Keratinocyte (primary cell): Measurements from ENCODE around the gene PPP2R1A.

ENCODE experiments used
- CTCF ChIP-seq, 3 experiments: IDR thresholded peaks in 1 of 3; conservative IDR thresholded peaks in 1 of 3; optimal IDR thresholded peaks in 1 of 3; 2 replicates in 2 of 3; 3 replicates in 1 of 3; pipeline versions ENCODE3 to v1.5.1; 2011; ENCODE audit warnings: low read length in 3 of 3, mild to moderate bottlenecking in 3 of 3, moderate library complexity in 2 of 3, control low read depth in 1 of 3, inconsistent platforms in 1 of 3; ENCODE audit not compliant: insufficient read depth in 2 of 3; ENCODE audit errors: extremely low read depth in 1 of 3
- EZH2 ChIP-seq: IDR thresholded peaks from one replicate; pipeline ENCODE4 v1.6.1; 2012; ENCODE audit warnings: inconsistent platforms, mild to moderate bottlenecking, low read length, moderate library complexity

DNA sequence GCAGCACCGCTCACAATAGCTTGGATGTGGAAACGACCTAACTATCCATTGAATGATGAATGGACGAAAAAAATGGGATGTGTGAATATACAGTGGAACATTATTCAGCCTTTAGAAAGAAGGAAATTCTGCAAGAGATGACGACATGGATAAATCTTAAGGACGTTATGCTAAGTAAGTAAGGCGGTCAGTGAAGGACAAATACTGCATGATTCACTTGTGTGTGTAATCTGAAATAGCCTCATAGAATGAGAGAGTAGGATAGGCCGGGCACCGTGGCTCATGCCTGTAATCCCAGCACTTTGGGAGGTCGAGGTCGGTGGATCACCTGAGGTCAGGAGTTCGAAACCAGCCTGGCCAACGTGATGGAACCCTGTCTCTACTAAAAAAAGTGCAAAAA, 54.2 kb downstream of the PPP2R1A start:
- no peak for TF ChIP-seq CTCF (optimal IDR thresholded peaks at IDR 0.05 in 1 of 3, IDR thresholded peaks at IDR 0.05 in 1 of 3, conservative IDR thresholded peaks at IDR 0.05 in 1 of 3; ENCODE audit: extremely low read depth in 1 of 3, insufficient read depth in 2 of 3, low read length in 3 of 3)
- no peak for TF ChIP-seq EZH2
